Fibroblast of the aortic adventitia (primary cell): Measurements from ENCODE around the gene EDC3. TPM values are rescaled to one million over a fixed set of nuclear protein-coding genes. Genes with fewer than 3 reads are reported as not detected.

ENCODE experiments used
- DNase-seq: peaks from one replicate; pipeline ENCODE4 v3.0.0-alpha.2; 2010; ENCODE audit warnings: low read depth
- H3K4me3 ChIP-seq: 2 replicates; pipeline ENCODE4 v1.5.1; 2011; ENCODE audit warnings: low read depth, mild to moderate bottlenecking, control low read depth, low read length, moderate library complexity
- total RNA-seq: library from RNA; depleted of rRNA; stranded (reverse); fragments of >200 nt; gene quantifications from 2 replicates; pipeline ENCODE4 v1.2.3, GENCODE V29; 2012; ENCODE audit warnings: low replicate concordance
- TF ChIP-seq, protein P1 (sequence below): IDR thresholded peaks from 2 replicates; pipeline ENCODE4 v1.5.1; 2011; ENCODE audit warnings: mild to moderate bottlenecking, low read length, control low read depth, inconsistent platforms; ENCODE audit not compliant: insufficient read depth

EDC3 gene
- total RNA-seq, 1 donor, result 11.3 TPM

GRCh38 chr15:74613089-74613952 lies 82.5 kb downstream of the EDC3 start:
- no peak for DNase-seq
- H3K4me3 ChIP-seq, result no peak overlapping the region
- TF ChIP-seq, protein P1, sequence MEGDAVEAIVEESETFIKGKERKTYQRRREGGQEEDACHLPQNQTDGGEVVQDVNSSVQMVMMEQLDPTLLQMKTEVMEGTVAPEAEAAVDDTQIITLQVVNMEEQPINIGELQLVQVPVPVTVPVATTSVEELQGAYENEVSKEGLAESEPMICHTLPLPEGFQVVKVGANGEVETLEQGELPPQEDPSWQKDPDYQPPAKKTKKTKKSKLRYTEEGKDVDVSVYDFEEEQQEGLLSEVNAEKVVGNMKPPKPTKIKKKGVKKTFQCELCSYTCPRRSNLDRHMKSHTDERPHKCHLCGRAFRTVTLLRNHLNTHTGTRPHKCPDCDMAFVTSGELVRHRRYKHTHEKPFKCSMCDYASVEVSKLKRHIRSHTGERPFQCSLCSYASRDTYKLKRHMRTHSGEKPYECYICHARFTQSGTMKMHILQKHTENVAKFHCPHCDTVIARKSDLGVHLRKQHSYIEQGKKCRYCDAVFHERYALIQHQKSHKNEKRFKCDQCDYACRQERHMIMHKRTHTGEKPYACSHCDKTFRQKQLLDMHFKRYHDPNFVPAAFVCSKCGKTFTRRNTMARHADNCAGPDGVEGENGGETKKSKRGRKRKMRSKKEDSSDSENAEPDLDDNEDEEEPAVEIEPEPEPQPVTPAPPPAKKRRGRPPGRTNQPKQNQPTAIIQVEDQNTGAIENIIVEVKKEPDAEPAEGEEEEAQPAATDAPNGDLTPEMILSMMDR, result no peak

- DNase-seq, result no peak
- TF ChIP-seq, protein P1, result no peak
- H3K4me3 ChIP-seq, result no peak overlapping the region
Measured at GRCh38 chr15:74612677-74613076, 83.1 kb downstream of the EDC3 start.

GRCh38 chr15:74611834-74612233 lies 84.0 kb downstream of the EDC3 start:
- no peak for DNase-seq
- TF ChIP-seq, protein P1, result no peak
- H3K4me3 ChIP-seq, result no peak overlapping the region

GRCh38 chr15:74611341-74611740 lies 84.5 kb downstream of the EDC3 start:
- TF ChIP-seq, protein P1, result no peak
- H3K4me3 ChIP-seq, result no peak overlapping the region
- no peak for DNase-seq

DNA sequence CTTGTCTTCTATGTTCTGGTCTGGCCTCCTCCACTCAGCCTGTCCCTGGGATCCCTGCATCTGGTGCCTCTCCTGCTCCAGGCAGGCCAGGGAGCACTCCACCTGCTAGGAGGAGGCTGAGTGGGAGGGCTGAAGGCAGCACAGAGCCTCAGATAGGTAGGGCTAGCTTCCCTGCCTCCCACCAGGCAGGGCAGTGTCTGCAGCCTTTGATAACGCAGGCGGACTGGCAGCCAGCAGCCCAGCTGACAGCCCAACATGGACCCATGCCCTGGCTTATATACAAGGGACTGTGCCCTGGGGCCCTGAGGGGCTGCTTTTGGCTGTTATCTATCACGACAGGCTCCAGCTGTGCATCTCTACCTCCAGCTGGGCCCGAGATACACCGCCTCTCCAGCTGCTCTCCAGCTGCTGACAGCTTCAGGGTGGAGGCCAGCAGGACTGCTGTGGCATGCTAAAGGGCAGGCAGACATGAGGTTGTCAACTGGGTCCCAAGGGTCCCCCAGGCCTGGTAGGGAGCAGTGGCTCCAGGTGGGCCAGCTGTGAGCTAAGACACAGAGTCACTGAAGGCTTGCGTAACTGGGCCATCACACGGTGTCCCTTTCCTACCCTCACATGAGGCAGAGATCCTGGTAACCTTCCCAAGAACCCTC lies 85.4 kb downstream of the EDC3 start:
- H3K4me3 ChIP-seq, result no peak overlapping the region
- TF ChIP-seq, protein P1, result no peak
- DNase-seq, result no peak

DNA sequence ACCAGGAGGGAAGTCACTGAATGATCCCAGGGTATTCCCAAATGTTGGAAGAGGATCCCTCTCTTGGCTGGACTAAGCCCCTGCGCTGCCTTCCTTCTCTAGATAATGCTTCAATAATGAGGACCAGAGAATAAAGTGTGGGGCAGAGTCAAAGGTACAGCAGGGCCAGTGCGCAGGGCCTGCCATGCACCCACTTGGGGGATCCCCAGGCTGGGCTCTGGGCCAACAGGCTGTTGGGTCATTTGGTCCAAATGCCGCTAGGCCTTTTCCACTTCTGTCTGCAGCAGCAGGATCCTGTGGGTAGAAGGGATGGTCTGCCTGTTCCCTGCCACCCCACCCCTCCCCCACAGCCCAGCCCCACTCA lies 85.9 kb downstream of the EDC3 start:
- TF ChIP-seq, protein P1, result no peak
- no peak for DNase-seq
- H3K4me3 ChIP-seq, result no peak overlapping the region
